CD4-positive, alpha-beta T cell treated with Interleukin-15 for 1 hour (primary cell): ENCODE data around the gene KIAA1755.

Experiments
- DNase-seq: peaks from one replicate; pipeline ENCODE4 v3.0.0-alpha.2; 2020

KIAA1755 gene

GRCh38 chr20:38238829-38239228 lies 21.7 kb downstream of the KIAA1755 start:
- DNase-seq: no peak

- no peak for DNase-seq
Observed at GRCh38 chr20:38237381-38237780, 23.2 kb downstream of the KIAA1755 start.

GRCh38 chr20:38231531-38232121 lies 28.9 kb downstream of the KIAA1755 start:
- DNase-seq: no peak

GRCh38 chr20:38230957-38231526 lies 29.5 kb downstream of the KIAA1755 start:
- no peak for DNase-seq

GRCh38 chr20:38230253-38230551 lies 30.3 kb downstream of the KIAA1755 start:
- DNase-seq: no peak

- DNase-seq: no peak
Observed at GRCh38 chr20:38229376-38230252, 30.9 kb downstream of the KIAA1755 start.

GRCh38 chr20:38228436-38228835 lies 32.1 kb downstream of the KIAA1755 start:
- no peak for DNase-seq

- no peak for DNase-seq
Observed at GRCh38 chr20:38227420-38228360, 32.8 kb downstream of the KIAA1755 start.

GRCh38 chr20:38226553-38226952 lies 34.0 kb downstream of the KIAA1755 start:
- DNase-seq: no peak

GRCh38 chr20:38225900-38226263 lies 34.7 kb downstream of the KIAA1755 start:
- no peak for DNase-seq

- DNase-seq: no peak
Observed at GRCh38 chr20:38225240-38225899, 35.2 kb downstream of the KIAA1755 start.

GRCh38 chr20:38224531-38224930 lies 36.0 kb downstream of the KIAA1755 start:
- DNase-seq: no peak

- DNase-seq: no peak
Observed at GRCh38 chr20:38223743-38224100, 36.8 kb downstream of the KIAA1755 start.

GRCh38 chr20:38222923-38223742 lies 37.4 kb downstream of the KIAA1755 start:
- no peak for DNase-seq

- DNase-seq: peak; percentile 48
Observed at GRCh38 chr20:38222231-38222922, 38.2 kb downstream of the KIAA1755 start.

GRCh38 chr20:38221119-38221589 lies 39.4 kb downstream of the KIAA1755 start:
- DNase-seq: peak; percentile 61

GRCh38 chr20:38220587-38221118 lies 39.9 kb downstream of the KIAA1755 start:
- no peak for DNase-seq

- DNase-seq: no peak
Observed at GRCh38 chr20:38219006-38219950, 41.3 kb downstream of the KIAA1755 start.

- DNase-seq: no peak
Observed at GRCh38 chr20:38218566-38218885, 42.0 kb downstream of the KIAA1755 start.
